ENCODE measurements around the gene LSM11.
"Not testable (repeated sequence)": the region's sequence is repeated elsewhere in the genome, so short reads cannot be mapped to it uniquely, and the experiment has no call there.

Gene LSM11

DNA sequence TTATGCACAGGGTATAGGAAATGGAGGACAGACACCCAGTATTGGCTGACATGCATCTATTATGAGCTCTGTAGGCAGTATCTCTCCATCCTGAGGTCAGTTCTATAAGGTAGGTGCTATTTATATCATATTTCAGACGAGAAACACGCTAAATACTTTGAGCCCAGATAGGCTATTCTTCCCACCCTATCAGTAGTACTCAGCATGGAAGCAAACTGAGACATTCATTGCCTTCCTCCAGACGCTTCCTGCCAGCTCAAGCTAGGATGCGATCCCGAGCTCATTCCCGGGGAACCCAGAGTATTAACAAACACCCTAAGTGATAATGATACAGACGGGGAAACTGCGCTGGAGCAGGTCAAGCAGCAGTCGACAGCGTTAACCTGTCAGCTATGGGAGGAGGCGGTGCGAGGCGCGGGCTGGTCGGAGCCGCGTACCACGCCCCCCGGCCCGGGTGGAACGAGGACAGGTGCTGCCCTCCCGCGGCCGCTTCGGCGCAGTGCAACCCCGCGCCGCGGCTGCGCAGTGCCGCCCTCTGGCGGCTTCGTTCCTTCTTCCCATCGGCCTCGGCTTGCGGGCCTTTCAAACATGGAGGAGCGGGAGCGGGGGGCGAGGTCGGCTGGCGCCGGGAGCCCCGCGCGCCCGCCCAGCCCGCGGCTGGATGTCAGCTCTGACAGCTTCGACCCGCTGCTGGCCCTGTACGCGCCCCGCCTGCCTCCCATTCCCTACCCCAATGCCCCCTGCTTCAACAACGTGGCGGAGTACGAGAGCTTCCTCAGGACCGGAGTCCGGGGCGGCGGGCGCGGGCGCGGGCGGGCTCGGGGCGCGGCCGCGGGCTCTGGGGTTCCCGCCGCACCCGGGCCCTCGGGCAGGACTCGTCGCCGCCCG lies at the start of gene LSM11:
Gene LSM11 (plus strand): TSS at position 550 of the 888 bp plus-strand sequence. CDS start 39 bp downstream, at position 589.
- peak in 57 of 58 donors; percentile 49 to 87 (median 79) for DNase-seq

- not testable (repeated sequence) for DNase-seq
These were observed 49.7 kb upstream of the LSM11 start for GRCh38 chr5:157693816-157694215.

- not testable (repeated sequence) for DNase-seq
These were observed 47.4 kb upstream of the LSM11 start for GRCh38 chr5:157696154-157696553.

DNA sequence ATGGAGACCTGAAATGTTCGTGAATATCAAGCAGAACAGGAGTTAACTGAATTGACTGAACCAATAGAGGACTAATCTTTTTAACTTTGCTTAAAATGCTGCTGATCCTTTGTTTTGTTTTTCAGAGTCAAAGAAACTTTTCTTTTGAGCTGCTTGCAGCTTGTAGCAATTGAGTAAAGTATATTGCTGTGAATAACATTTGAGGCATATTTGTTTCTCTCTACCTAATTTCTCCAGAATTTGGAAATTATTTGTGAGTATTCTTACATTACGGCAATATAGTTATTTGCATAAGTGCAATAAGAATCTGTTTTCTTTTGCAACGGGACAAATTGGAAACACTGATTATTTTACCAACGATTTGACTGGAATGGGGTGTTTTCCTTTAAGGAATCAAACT lies 44.8 kb upstream of the LSM11 start:
- DNase-seq, result not testable (repeated sequence)

DNA sequence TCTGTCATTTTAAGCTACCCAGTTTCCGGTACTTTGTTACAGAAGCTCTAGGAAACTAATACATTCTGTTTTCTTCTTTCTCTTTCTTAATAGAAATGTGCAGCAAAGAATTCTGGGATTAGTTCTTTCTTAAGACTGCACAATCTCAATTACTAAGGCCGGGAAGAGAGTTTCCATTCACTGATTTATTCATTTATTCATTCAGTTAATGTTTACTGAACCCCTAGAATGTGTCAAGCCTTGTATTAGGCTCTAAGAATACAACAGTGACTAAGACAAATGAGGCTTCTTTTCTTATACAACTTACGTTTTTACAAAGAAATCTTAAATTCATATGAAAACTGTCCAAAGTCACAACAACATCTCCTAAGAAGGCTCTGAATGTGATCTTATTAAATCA lies 39.8 kb upstream of the LSM11 start:
- DNase-seq, result no peak

DNA sequence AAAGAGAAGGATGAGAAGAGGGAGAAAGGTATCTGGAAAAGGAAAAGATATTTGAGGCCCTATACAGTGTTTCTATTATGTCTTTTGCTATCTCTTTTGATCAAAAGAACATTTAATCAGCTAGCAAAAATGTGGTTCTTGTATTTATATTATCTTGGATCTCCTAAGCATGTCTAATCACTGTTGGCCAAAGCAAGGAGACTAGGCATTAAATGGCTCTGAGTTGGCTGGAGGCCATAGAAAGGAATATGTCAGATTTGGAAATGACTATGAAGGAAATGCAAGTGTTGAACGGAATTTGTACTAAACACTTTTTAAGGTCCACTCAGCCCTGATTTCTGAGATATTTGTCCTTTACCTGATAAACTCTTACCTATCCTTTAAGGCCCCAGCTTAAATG lies 34.6 kb upstream of the LSM11 start:
- DNase-seq, result no peak

DNA sequence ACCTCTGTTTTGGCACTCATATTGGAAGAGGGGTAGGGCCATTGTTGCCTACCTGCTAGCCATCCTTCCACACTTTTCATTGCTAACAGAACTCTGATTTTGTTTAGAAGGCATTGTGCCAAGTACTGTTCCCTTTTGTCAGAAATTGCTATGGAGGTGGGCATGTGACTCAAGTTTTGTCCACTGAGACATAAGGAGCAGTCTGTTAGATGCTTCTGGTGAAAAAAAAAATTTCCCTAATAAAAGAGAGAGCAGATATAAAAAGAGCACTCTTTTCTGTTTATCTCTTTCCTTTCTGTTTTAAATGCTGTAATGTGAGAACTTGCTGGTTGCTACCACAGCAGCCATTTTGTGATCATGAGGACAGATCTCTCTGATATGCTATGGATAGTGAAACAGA lies 34.2 kb upstream of the LSM11 start:
- no peak for DNase-seq

DNA sequence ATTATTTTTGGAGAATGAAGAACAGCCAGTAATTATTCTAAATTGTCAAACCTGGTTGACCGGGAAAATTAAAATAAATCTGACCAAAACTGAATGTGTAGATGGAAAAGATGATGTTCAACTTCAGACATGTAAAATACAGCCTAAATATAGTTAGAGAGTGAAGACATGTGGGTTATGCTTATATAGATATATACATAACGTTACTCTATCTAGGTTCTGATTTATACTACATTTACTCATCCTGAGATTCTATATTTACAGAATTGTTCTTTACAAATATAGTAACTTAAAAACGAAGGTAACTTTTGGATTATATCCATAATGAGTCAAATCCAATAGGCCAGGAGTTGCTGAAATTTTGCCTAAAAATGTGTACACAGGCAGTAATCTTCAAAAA lies 33.1 kb upstream of the LSM11 start:
- DNase-seq, result no peak

DNA sequence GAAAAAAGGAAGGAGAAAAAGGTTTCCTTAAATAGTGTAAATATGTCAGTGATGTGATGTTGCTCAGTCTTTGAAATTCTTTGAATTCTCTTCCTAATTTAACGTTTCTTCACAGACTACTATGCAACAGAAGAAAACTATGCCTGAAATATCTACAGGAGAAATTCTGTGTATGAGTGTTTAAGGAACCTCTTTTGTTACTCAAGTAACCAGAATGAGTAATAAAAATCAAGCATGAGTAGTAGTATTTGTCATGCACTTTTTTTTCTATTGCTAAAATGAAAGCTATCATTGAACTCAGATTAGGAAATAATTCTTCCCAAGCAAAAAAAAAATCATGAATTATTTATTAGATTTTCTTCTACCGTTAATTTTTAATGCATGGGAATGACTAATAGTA lies 32.6 kb upstream of the LSM11 start:
- DNase-seq, result no peak

GRCh38 chr5:157713830-157714595 lies 29.5 kb upstream of the LSM11 start:
- no peak for DNase-seq

- no peak for DNase-seq
These were observed 29.0 kb upstream of the LSM11 start for GRCh38 chr5:157714596-157714864.

- peak in 26 of 58 donors; percentile 2 to 67 (median 14) for DNase-seq
These were observed 25.0 kb upstream of the LSM11 start for GRCh38 chr5:157718519-157718918.

DNA sequence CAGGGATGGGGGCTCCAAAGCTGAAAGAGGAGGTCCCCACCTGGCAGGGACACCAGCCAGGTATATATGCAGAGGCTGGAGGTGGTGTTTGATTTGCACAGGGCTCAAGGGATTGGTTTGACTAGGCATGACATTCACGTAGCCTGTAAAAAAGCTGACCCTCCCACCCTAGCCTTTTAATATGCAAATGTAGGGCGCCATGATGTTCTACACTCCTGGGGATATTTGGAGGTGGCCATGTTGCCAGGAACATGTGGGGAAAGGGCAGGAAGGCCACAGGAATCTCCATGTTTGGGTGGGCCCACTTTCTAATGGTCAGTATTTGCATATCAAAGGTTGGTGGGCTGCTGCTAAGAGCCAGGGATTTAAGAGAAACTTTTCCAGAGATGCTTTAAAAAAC lies 24.3 kb upstream of the LSM11 start:
- DNase-seq, result no peak

GRCh38 chr5:157721159-157721558 lies 22.4 kb upstream of the LSM11 start:
- no peak for DNase-seq

- not testable (repeated sequence) for DNase-seq
These were observed 20.6 kb upstream of the LSM11 start for GRCh38 chr5:157722895-157723294.

- DNase-seq, result not testable (repeated sequence)
These were observed 16.9 kb upstream of the LSM11 start for GRCh38 chr5:157726607-157727006.

- not testable (repeated sequence) for DNase-seq
These were observed 15.7 kb upstream of the LSM11 start for GRCh38 chr5:157727858-157728257.

DNA sequence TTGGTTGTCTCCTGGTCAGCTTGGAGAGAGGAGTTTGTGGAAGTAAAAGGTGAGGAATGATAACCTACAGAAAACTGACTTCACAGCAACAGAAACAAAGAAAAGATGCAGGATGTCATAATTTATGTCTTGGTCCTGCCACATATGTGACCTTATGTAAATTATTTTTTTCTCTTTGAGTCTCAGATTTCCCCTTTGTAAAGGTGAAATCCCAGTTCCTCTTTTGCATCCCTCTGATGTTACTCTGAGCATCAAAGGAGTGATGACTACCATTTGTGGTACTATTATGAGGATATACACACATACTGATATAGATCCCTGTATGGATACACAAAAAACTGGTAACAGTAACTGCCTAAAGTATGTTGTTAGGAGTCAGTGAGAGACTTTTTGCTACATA lies 13.7 kb upstream of the LSM11 start:
- no peak for DNase-seq

DNA sequence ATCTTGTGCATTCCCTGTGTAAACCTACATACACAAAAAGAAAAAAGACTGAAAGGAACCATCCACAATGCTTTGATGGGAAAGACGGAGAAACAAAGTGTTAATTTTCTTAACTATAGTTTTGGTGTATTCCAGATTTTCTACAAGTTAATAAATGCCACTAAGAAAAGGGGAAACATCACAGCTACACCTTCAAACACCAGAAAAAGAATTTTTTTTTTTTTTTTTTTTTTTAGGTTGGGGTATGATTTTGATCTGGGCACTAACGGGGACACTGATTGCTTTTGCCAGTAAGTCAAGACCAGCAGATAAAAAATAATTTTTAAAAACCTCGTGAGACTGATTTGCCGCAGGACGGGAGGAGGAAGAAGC lies 12.6 kb upstream of the LSM11 start:
- DNase-seq, result no peak

DNA sequence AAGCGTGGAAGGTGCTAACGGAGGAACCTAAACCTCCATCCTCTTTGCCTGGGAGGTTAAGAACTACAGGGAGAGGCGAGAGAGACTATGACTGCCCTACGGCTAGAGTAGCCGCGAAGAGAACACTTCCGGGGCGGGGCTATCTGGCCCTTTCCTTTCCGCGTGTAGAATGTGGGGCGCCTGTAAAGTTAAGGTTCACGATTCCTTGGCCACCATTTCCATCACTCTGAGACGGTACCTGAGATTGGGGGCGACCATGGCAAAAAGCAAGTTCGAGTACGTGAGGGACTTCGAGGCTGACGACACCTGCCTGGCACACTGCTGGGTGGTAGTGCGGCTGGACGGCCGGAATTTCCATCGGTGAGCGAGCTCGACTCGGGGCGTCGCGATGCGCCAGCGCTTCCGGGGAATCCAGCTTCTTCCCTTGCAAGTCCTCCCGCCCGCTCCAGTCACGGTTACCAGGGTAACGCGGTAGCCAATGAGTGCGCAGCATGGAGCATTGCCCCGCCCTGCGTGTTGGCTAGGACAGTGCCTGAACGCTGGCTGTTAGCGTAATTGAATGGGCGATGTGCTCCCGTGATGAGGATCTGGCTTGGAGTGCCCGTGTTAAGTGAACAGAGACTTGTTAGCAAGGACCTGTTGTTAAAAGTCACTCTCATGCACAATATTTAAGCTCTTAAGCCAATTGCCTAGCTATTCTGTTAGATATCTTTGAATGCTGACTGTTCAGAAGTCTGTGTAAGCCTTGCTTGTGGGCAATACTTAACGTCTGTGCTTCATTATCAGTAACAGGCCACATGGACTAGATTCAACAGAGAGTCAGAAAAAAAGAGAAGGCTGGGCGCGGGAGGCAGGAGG lies 12.0 kb upstream of the LSM11 start, which contains the start of gene THG1L:
Gene THG1L (plus strand): TSS at position 149 of the 858 bp plus-strand sequence. CDS start 21 bp downstream, at position 170.
- peak; percentile 83 to 100 (median 98) for DNase-seq

GRCh38 chr5:157732130-157732514 lies 11.4 kb upstream of the LSM11 start:
- no peak for DNase-seq
